ENCODE data around the gene FXYD6. TPM values are rescaled to one million over a fixed set of nuclear protein-coding genes. Genes with fewer than 3 reads are reported as not detected.

FXYD6 gene
- total RNA-seq, 1 donor from 2014 or later: 0.99 TPM

- TF ChIP-seq, protein P1, sequence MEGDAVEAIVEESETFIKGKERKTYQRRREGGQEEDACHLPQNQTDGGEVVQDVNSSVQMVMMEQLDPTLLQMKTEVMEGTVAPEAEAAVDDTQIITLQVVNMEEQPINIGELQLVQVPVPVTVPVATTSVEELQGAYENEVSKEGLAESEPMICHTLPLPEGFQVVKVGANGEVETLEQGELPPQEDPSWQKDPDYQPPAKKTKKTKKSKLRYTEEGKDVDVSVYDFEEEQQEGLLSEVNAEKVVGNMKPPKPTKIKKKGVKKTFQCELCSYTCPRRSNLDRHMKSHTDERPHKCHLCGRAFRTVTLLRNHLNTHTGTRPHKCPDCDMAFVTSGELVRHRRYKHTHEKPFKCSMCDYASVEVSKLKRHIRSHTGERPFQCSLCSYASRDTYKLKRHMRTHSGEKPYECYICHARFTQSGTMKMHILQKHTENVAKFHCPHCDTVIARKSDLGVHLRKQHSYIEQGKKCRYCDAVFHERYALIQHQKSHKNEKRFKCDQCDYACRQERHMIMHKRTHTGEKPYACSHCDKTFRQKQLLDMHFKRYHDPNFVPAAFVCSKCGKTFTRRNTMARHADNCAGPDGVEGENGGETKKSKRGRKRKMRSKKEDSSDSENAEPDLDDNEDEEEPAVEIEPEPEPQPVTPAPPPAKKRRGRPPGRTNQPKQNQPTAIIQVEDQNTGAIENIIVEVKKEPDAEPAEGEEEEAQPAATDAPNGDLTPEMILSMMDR (IDR thresholded peaks at IDR 0.05): no peak
- DNase-seq (ENCODE audit: extremely low spot score, unreplicated experiment): no peak
- Mint-ChIP-seq H3K27ac (ENCODE audit: unreplicated experiment) (no peak overlapping the region), H3K27me3 (ENCODE audit: unreplicated experiment) (no peaks in the 10 kb centered on the region), H3K4me3 (ENCODE audit: unreplicated experiment) (no peak overlapping the region), H3K4me1 (ENCODE audit: unreplicated experiment) (peaks cover 12% of the 10 kb centered on the region), H3K36me3 (ENCODE audit: unreplicated experiment) (no peaks in the 10 kb centered on the region), H3K9me3 (ENCODE audit: unreplicated experiment) (no peaks in the 10 kb centered on the region)
These were observed 55.0 kb downstream of the FXYD6 start for GRCh38 chr11:117821431-117821830.

GRCh38 chr11:117820516-117820915 lies 55.9 kb downstream of the FXYD6 start:
- Mint-ChIP-seq H3K4me3 (ENCODE audit: unreplicated experiment) (no peak overlapping the region), H3K9me3 (ENCODE audit: unreplicated experiment) (no peaks in the 10 kb centered on the region), H3K27ac (ENCODE audit: unreplicated experiment) (no peak overlapping the region), H3K4me1 (ENCODE audit: unreplicated experiment) (peaks cover 19% of the 10 kb centered on the region), H3K27me3 (ENCODE audit: unreplicated experiment) (no peaks in the 10 kb centered on the region), H3K36me3 (ENCODE audit: unreplicated experiment) (no peaks in the 10 kb centered on the region)
- TF ChIP-seq, protein P1 (IDR thresholded peaks at IDR 0.05): no peak
- no peak for DNase-seq (ENCODE audit: extremely low spot score, unreplicated experiment)

DNA sequence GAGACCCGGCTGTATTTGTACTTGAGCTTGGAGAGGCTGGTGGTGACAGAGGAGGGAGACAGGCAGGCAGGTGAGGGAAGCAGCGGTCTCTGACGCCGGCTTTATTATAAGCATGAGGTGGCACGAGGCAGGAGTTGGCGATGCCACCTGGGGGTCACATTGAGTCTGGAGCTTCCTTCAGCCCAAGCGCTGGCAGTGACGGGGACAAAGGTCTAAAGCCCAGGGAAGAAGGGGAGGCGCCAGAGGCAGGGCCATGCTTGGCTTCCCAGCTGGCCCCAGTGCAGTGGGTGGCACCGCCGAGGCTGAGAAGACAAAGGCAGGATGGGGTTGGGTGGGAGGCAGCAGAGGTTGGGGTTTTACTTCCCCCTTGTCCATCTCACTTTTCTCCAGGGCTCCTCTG lies 56.4 kb downstream of the FXYD6 start:
- Mint-ChIP-seq H3K27me3 (ENCODE audit: unreplicated experiment) (no peaks in the 10 kb centered on the region), H3K36me3 (ENCODE audit: unreplicated experiment) (no peaks in the 10 kb centered on the region), H3K4me3 (ENCODE audit: unreplicated experiment) (no peak overlapping the region), H3K4me1 (ENCODE audit: unreplicated experiment) (peaks cover 21% of the 10 kb centered on the region), H3K9me3 (ENCODE audit: unreplicated experiment) (no peaks in the 10 kb centered on the region), H3K27ac (ENCODE audit: unreplicated experiment) (no peak overlapping the region)
- TF ChIP-seq, protein P1 (IDR thresholded peaks at IDR 0.05): no peak
- DNase-seq (ENCODE audit: extremely low spot score, unreplicated experiment): no peak

DNA sequence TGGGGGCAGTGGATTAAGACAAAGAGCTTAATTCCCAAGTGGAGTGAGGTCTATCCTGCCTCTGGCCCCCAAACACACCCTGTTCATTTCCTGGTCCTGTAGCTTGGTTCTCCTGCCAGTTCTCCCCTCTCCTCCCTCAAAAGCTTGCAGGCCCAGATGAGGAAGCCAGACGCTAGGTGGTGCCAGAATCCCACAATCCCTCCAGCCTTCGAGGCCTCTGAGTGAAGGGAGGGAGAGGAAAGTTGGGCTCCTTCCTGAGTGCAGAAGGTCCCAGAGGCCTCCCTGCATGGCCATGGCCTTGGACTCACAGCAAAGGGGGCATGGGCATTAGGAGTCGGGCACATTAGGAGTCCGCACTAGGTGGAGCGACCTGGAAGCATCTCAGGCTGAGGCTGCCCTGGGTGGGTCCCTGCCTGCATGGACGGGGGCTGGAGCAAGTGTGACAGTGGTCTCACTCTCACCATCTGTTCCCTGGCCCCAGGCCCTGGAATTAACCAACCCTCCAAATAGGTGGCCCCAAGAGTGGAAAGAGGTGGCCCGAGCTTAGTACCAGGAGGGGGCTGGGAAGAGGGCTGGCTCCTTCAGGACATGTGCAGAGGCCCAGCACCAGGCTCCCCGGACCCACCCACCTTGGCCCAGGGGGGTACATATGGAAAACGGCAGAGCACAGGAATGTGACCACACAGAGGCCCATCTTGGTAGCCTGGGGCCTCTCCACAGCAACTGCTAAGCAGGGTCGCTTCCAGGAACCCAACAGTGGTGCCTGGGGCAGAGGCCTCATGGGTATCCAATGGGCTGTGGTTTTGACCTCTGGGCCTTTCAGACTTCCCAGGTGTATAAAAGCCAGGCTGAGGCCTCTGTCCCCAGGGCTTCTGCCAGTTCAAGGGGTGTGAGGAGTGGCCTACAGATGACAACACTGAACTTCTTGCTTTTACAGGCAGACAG lies 57.1 kb downstream of the FXYD6 start:
- Mint-ChIP-seq H3K27ac (ENCODE audit: unreplicated experiment) (no peak overlapping the region), H3K9me3 (ENCODE audit: unreplicated experiment) (no peaks in the 10 kb centered on the region), H3K4me3 (ENCODE audit: unreplicated experiment) (no peak overlapping the region), H3K4me1 (ENCODE audit: unreplicated experiment) (peaks cover 27% of the 10 kb centered on the region), H3K36me3 (ENCODE audit: unreplicated experiment) (no peaks in the 10 kb centered on the region), H3K27me3 (ENCODE audit: unreplicated experiment) (no peaks in the 10 kb centered on the region)
- TF ChIP-seq, protein P1 (IDR thresholded peaks at IDR 0.05): peak; percentile 65
- no peak for DNase-seq (ENCODE audit: extremely low spot score, unreplicated experiment)

- DNase-seq (ENCODE audit: extremely low spot score, unreplicated experiment): no peak
- no peak overlapping the region for H3K4me3 Mint-ChIP-seq (ENCODE audit: unreplicated experiment)
- H3K36me3 Mint-ChIP-seq (ENCODE audit: unreplicated experiment): no peaks in the 10 kb centered on the region
- no peaks in the 10 kb centered on the region for H3K27me3 Mint-ChIP-seq (ENCODE audit: unreplicated experiment)
- H3K4me1 Mint-ChIP-seq (ENCODE audit: unreplicated experiment): peaks cover 28% of the 10 kb centered on the region
- H3K9me3 Mint-ChIP-seq (ENCODE audit: unreplicated experiment): no peaks in the 10 kb centered on the region
- TF ChIP-seq, protein P1 (IDR thresholded peaks at IDR 0.05): no peak
- no peak overlapping the region for H3K27ac Mint-ChIP-seq (ENCODE audit: unreplicated experiment)
These were observed 58.2 kb downstream of the FXYD6 start for GRCh38 chr11:117818041-117818873.
